ENCODE measurements around the gene SCN1A.

DNA sequence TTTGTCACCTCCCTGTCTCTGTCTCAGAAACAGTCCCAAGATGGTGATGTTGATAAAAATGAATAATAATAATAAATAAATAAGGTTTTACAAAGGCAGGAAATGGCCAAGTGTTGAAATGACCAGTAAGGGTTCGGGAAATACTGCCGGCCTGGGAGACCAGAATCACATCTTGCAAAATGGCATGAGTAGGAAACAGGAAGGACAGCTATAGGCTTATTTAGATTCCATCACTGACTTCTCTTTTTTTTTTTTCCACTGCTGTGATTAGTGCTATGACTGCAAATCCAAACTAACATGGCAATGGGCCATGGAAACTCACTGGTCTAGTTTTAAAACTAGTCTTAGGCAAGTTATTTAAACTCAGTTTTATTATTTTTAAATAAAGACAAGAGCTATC lies 60.6 kb downstream of the SCN1A start:
- TF ChIP-seq, protein P1, sequence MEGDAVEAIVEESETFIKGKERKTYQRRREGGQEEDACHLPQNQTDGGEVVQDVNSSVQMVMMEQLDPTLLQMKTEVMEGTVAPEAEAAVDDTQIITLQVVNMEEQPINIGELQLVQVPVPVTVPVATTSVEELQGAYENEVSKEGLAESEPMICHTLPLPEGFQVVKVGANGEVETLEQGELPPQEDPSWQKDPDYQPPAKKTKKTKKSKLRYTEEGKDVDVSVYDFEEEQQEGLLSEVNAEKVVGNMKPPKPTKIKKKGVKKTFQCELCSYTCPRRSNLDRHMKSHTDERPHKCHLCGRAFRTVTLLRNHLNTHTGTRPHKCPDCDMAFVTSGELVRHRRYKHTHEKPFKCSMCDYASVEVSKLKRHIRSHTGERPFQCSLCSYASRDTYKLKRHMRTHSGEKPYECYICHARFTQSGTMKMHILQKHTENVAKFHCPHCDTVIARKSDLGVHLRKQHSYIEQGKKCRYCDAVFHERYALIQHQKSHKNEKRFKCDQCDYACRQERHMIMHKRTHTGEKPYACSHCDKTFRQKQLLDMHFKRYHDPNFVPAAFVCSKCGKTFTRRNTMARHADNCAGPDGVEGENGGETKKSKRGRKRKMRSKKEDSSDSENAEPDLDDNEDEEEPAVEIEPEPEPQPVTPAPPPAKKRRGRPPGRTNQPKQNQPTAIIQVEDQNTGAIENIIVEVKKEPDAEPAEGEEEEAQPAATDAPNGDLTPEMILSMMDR (IDR thresholded peaks at IDR 0.05; ENCODE audit: borderline replicate concordance, extremely low read depth, low read length, poor library complexity, severe bottlenecking) = no peak
- TF ChIP-seq EZH2 (IDR thresholded peaks at IDR 0.05; ENCODE audit: borderline replicate concordance, low read depth, low read length, severe bottlenecking) = no peak
